ENCODE data around the gene AHCYL2. TPM values are rescaled to one million over a fixed set of nuclear protein-coding genes. Genes with fewer than 3 reads are reported as not detected.
"Not testable (repeated sequence)": the region's sequence is repeated elsewhere in the genome, so short reads cannot be mapped to it uniquely, and the experiment has no call there.

The AHCYL2 gene
- total RNA-seq, 6 experiments from 2014 or later = 6.8 to 12.4 (median 8.8) TPM

- Mint-ChIP-seq H3K27me3 (ENCODE audit: insufficient read depth) (peaks cover 28% of the 10 kb centered on the region), H3K4me3 (no peak overlapping the region), H3K27ac (no peak overlapping the region), H3K4me1 (ENCODE audit: low read depth) (peaks cover 8% of the 10 kb centered on the region), H3K9me3 (no peaks in the 10 kb centered on the region), H3K36me3 (ENCODE audit: low read depth) (no peaks in the 10 kb centered on the region)
- no peak for DNase-seq
- no peak for TF ChIP-seq CTCF (IDR thresholded peaks at IDR 0.05)
Measured at GRCh38 chr7:129210989-129211312, 13.9 kb upstream of the AHCYL2 start.

DNA sequence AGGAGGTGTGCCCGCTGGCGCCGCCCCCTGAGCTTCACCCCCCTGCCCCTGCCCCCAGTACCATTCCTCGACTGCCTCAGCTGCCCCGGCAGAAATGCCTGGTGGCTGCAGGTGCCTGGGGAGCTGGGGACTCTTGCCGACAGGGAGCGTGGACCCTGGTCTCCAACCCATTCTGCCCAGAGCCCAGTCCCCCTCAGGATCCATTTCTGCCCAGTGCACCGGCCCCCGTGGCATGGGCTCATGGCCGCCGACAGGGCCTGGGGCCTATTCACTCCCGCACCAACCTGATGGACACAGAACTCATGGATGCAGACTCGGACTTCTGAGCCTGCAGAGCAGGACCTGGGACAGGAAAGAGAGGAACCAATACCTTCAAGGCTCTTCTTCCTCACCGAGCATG, 12.7 kb upstream of the AHCYL2 start:
- Mint-ChIP-seq H3K4me3 (no peak overlapping the region), H3K9me3 (no peaks in the 10 kb centered on the region), H3K27me3 (ENCODE audit: insufficient read depth) (peaks cover 26% of the 10 kb centered on the region), H3K36me3 (ENCODE audit: low read depth) (no peaks in the 10 kb centered on the region), H3K4me1 (ENCODE audit: low read depth) (peaks cover 8% of the 10 kb centered on the region), H3K27ac (no peak overlapping the region)
- no peak for DNase-seq
- no peak for TF ChIP-seq CTCF (IDR thresholded peaks at IDR 0.05)

- no peaks in the 10 kb centered on the region for H3K36me3 Mint-ChIP-seq (ENCODE audit: low read depth)
- H3K4me3 Mint-ChIP-seq = no peak overlapping the region
- H3K27me3 Mint-ChIP-seq (ENCODE audit: insufficient read depth) = peaks cover 21% of the 10 kb centered on the region
- no peak for DNase-seq
- TF ChIP-seq CTCF (IDR thresholded peaks at IDR 0.05) = no peak
- H3K27ac Mint-ChIP-seq = no peak overlapping the region
- H3K9me3 Mint-ChIP-seq = no peaks in the 10 kb centered on the region
- H3K4me1 Mint-ChIP-seq (ENCODE audit: low read depth) = peaks cover 8% of the 10 kb centered on the region
Measured at GRCh38 chr7:129212596-129212995, 12.2 kb upstream of the AHCYL2 start.

DNA sequence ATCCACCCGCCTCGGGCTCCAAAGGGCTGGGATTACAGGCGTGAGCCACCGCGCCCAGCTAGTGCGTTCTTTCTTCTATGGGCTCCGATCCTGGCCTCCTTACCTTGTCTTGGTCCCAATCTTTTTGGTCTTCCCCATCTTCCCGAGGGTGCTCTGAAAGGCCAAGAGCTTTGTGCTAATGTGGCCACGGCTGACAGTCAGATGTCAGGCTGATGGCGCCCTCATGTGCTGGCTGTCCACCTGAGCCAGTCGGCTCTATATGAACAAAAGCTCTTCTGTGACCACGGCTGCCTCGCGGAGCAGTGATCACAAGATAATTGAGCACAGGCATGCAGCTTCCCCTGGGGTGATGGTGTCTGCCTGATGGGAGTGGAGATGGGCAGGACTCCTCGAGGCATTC, 11.0 kb upstream of the AHCYL2 start:
- Mint-ChIP-seq H3K4me1 (ENCODE audit: low read depth) (peaks cover 8% of the 10 kb centered on the region), H3K36me3 (ENCODE audit: low read depth) (no peaks in the 10 kb centered on the region), H3K27me3 (ENCODE audit: insufficient read depth) (peaks cover 12% of the 10 kb centered on the region), H3K27ac (no peak overlapping the region), H3K9me3 (no peaks in the 10 kb centered on the region), H3K4me3 (no peak overlapping the region)
- peak; percentile 15 for DNase-seq
- peak; percentile 22; the same call in 1 of the 2 replicates for TF ChIP-seq CTCF (IDR thresholded peaks at IDR 0.05)

DNA sequence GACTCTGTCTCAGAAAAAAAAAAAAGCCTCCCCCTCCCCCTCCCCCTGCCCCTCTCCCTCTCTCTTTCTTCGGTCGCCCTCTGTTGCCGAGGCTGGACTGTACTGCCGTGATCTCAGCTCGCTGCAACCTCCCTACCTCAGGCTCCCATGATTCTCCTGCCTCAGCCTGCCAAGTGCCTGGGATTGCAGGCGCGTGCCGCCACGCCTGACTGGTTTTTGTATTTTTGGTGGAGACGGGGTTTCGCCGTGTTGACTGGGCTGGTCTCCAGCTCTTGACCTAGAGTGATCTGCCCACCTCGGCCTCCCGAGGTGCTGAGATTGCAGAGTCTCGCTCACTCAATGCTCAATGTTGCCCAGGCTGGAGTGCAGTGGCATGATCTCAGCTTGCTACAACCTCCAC, 9.1 kb upstream of the AHCYL2 start:
- not testable (repeated sequence) for H3K36me3 Mint-ChIP-seq (ENCODE audit: low read depth); H3K4me3 Mint-ChIP-seq; DNase-seq; H3K27ac Mint-ChIP-seq; H3K9me3 Mint-ChIP-seq; H3K4me1 Mint-ChIP-seq (ENCODE audit: low read depth); H3K27me3 Mint-ChIP-seq (ENCODE audit: insufficient read depth)

- H3K27ac Mint-ChIP-seq; H3K9me3 Mint-ChIP-seq; H3K4me1 Mint-ChIP-seq (ENCODE audit: low read depth); DNase-seq; H3K27me3 Mint-ChIP-seq (ENCODE audit: insufficient read depth); H3K36me3 Mint-ChIP-seq (ENCODE audit: low read depth); H3K4me3 Mint-ChIP-seq: not testable (repeated sequence)
Measured at GRCh38 chr7:129216101-129216715, 8.6 kb upstream of the AHCYL2 start.

DNA sequence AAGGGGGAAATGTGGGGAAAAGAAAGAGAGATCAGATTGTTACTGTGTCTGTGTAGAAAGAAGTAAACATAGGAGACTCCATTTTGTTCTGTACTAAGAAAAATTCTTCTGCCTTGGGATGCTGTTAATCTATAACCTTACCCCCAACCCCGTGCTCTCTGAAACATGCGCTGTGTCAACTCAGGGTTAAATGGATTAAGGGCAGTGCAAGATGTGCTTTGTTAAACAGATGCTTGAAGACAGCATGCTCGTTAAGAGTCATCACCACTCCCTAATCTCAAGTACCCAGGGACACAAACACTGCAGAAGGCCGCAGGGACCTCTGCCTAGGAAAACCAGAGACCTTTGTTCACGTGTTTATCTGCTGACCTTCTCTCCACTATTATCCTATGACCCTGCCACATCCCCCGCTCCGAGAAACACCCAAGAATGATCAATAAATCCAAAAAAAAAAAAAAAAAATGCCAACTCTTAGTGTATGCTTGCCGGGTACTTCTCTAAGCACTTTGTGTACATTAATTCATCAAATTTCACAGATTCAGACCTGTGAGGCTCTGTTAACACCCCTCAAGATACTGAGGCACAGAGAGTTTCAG, 7.9 kb upstream of the AHCYL2 start:
- H3K27me3 Mint-ChIP-seq (ENCODE audit: insufficient read depth); H3K9me3 Mint-ChIP-seq; H3K27ac Mint-ChIP-seq; H3K36me3 Mint-ChIP-seq (ENCODE audit: low read depth); DNase-seq; H3K4me3 Mint-ChIP-seq: not testable (repeated sequence)
- peaks cover 10% of the 10 kb centered on the region for H3K4me1 Mint-ChIP-seq (ENCODE audit: low read depth)
